Subcutaneous adipose tissue (tissue), 4 donors: ENCODE results near the gene ANKRD29. TPM values are rescaled to one million over a fixed set of nuclear protein-coding genes. Genes with fewer than 3 reads are reported as not detected.

Source experiments
- CTCF ChIP-seq: fragments of 450-650 bp; IDR thresholded peaks from one replicate; pipeline ENCODE4 v1.5.1; 2016; ENCODE audit warnings: low read depth, mild to moderate bottlenecking, control low read depth, antibody characterized with exemption, moderate library complexity
- total RNA-seq, 4 donors: library from RNA; depleted of rRNA; stranded (reverse); fragments of >200 nt; gene quantifications; one replicate each; pipeline ENCODE4 v1.1.0, GENCODE V29; 2016

Gene ANKRD29
- total RNA-seq, 4 donors from 2014 or later, result 9.2 to 30.7 (median 13.1) TPM

- no peak for TF ChIP-seq CTCF
Measured at GRCh38 chr18:23632615-23633014, 30.1 kb downstream of the ANKRD29 start.

GRCh38 chr18:23631746-23632145, 31.0 kb downstream of the ANKRD29 start:
- TF ChIP-seq CTCF, result no peak

GRCh38 chr18:23631312-23631711, 31.4 kb downstream of the ANKRD29 start:
- no peak for TF ChIP-seq CTCF

GRCh38 chr18:23629444-23629946, 33.2 kb downstream of the ANKRD29 start:
- TF ChIP-seq CTCF, result no peak

- TF ChIP-seq CTCF, result no peak
Measured at GRCh38 chr18:23627970-23628369, 34.7 kb downstream of the ANKRD29 start.

GRCh38 chr18:23627321-23627720, 35.4 kb downstream of the ANKRD29 start:
- no peak for TF ChIP-seq CTCF

- no peak for TF ChIP-seq CTCF
Measured at GRCh38 chr18:23626451-23627279, 36.0 kb downstream of the ANKRD29 start.
